Measurements from ENCODE around the gene SLC6A4. TPM values are rescaled to one million over a fixed set of nuclear protein-coding genes. Genes with fewer than 3 reads are reported as not detected.
"Not testable (repeated sequence)": the region's sequence is repeated elsewhere in the genome, so short reads cannot be mapped to it uniquely, and the experiment has no call there.

Gene SLC6A4
- total RNA-seq, 4 donors from 2014 or later: 0.11 to 0.50 (median 0.27) TPM

DNA sequence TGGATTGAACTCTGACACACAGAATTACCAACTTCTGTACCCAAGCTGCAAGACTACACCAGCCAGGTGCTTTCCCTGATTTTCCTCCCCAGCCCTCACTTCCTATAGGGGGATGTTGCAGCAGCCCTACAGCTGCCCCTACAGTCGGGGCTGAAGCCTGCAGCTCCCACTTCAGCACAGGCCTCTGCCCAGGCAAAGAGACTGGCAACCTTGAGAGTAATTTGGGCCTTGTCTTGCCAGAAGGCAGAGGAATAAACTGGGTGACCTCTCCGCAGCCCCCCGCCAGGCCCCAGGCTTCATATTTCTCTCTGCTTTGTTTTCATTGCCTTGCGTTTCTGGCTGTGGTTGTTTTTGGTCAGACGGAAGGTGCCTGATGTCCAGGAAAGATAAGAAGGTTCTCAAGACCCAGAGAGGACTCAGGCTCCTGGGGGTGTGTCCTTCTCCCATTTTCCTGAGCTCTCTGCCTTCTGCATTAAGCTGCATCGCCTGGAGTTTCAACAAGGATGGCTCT is 32.0 kb downstream of the SLC6A4 start:
- 77% methylated on average over 6 of the region's 6 CpGs for WGBS
- no peak overlapping the region for H3K4me3 ChIP-seq
- peaks cover 0 to 57% (median 0%) of the 10 kb centered on the region in 4 donors for H3K27me3 ChIP-seq
- no peaks in the 10 kb centered on the region for H3K4me1 ChIP-seq
- DNase-seq (ENCODE audit: extremely low spot score): no peak
- no peaks in the 10 kb centered on the region for H3K36me3 ChIP-seq
- intact Hi-C loops (cut with DNase I): no loop called here
- no peak overlapping the region for H3K27ac ChIP-seq (replicated peaks in 1 of 4)
- no peaks in the 10 kb centered on the region for H3K9me3 ChIP-seq
- TF ChIP-seq POLR2A (IDR thresholded peaks at IDR 0.05; ENCODE audit: low read depth) (no peak), POLR2AphosphoS5 (IDR thresholded peaks at IDR 0.05) (no peak)

DNA sequence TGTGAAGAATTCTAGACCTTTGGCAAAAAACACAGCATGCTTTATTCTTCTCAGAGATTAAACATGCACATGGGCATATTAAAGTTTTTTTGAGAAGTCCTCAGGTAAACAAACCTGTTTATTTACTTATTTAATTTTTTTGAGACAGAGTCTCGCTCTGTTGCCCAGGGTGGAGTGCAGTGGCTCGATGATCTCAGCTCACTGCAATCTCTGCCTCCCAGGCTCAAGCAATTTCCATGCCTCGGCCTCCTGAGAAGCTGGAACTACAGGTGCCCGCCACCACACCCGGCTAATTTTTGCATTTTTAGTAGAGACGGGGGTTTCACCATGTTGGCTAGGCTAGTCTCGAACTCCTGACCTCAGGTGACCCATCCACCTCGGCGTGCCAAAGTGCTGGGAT is 34.8 kb downstream of the SLC6A4 start:
- H3K36me3 ChIP-seq; DNase-seq (ENCODE audit: extremely low spot score); intact Hi-C loops (cut with DNase I); H3K4me1 ChIP-seq; H3K9me3 ChIP-seq; H3K27ac ChIP-seq (replicated peaks in 1 of 4); H3K4me3 ChIP-seq: not testable (repeated sequence)
- peaks cover 0 to 49% (median 0%) of the 10 kb centered on the region in 4 donors for H3K27me3 ChIP-seq
- WGBS: 89% methylated on average over 8 of the region's 9 CpGs

GRCh38 chr17:30200106-30200505 is 35.4 kb downstream of the SLC6A4 start:
- peaks cover 0 to 45% (median 0%) of the 10 kb centered on the region in 4 donors for H3K27me3 ChIP-seq
- H3K27ac ChIP-seq (replicated peaks in 1 of 4): no peak overlapping the region
- no peak for DNase-seq (ENCODE audit: extremely low spot score)
- intact Hi-C loops (cut with DNase I): no loop called here
- H3K9me3 ChIP-seq: no peaks in the 10 kb centered on the region
- H3K36me3 ChIP-seq: no peaks in the 10 kb centered on the region
- WGBS: 87% methylated on average over 10 of the region's 10 CpGs
- TF ChIP-seq POLR2A (IDR thresholded peaks at IDR 0.05; ENCODE audit: low read depth) (no peak), POLR2AphosphoS5 (IDR thresholded peaks at IDR 0.05) (no peak)
- no peak overlapping the region for H3K4me3 ChIP-seq
- H3K4me1 ChIP-seq: no peaks in the 10 kb centered on the region

- Histone ChIP-seq H3K9me3 (no peaks in the 10 kb centered on the region), H3K4me3 (no peak overlapping the region), H3K36me3 (no peaks in the 10 kb centered on the region), H3K4me1 (no peaks in the 10 kb centered on the region), H3K27me3 (peaks cover 0 to 42% (median 0%) of the 10 kb centered on the region in 4 donors), H3K27ac (replicated peaks in 1 of 4) (no peak overlapping the region)
- no peak for DNase-seq (ENCODE audit: extremely low spot score)
- intact Hi-C loops (cut with DNase I): no loop called here
- TF ChIP-seq EP300 (IDR thresholded peaks at IDR 0.05): no peak
- no peak for TF ChIP-seq POLR2A (IDR thresholded peaks at IDR 0.05; ENCODE audit: low read depth)
- no peak for TF ChIP-seq POLR2AphosphoS5 (IDR thresholded peaks at IDR 0.05)
- TF ChIP-seq, protein P1, sequence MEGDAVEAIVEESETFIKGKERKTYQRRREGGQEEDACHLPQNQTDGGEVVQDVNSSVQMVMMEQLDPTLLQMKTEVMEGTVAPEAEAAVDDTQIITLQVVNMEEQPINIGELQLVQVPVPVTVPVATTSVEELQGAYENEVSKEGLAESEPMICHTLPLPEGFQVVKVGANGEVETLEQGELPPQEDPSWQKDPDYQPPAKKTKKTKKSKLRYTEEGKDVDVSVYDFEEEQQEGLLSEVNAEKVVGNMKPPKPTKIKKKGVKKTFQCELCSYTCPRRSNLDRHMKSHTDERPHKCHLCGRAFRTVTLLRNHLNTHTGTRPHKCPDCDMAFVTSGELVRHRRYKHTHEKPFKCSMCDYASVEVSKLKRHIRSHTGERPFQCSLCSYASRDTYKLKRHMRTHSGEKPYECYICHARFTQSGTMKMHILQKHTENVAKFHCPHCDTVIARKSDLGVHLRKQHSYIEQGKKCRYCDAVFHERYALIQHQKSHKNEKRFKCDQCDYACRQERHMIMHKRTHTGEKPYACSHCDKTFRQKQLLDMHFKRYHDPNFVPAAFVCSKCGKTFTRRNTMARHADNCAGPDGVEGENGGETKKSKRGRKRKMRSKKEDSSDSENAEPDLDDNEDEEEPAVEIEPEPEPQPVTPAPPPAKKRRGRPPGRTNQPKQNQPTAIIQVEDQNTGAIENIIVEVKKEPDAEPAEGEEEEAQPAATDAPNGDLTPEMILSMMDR (IDR thresholded peaks at IDR 0.05): no peak
- whole genome bisulfite sequencing: 82% methylated on average over 5 of the region's 5 CpGs
Measured at GRCh38 chr17:30199600-30199999, 35.9 kb downstream of the SLC6A4 start.

DNA sequence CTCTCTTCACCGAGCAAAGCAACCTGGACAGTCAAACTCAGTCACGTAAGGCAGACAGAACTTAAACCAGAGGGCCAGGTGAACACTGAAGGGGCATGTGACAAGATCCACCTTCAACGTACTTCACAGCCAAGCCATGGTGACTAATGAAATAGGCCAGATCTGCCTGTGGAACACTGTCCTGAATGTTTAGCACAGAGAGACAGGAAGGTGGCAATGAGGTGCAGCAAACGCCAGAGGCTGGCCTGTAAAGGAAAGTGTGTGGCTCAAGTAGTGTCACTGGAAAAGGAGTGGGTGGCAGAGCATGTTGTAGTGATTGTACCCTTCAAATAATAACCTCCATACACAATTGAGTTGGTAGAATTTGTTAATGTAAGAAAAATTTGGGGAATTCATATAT is 38.1 kb downstream of the SLC6A4 start:
- Histone ChIP-seq H3K4me1 (no peaks in the 10 kb centered on the region), H3K4me3 (no peak overlapping the region), H3K27ac (replicated peaks in 1 of 4) (no peak overlapping the region), H3K36me3 (no peaks in the 10 kb centered on the region), H3K27me3 (peaks cover 0 to 25% (median 0%) of the 10 kb centered on the region in 4 donors), H3K9me3 (no peaks in the 10 kb centered on the region)
- intact Hi-C loops (cut with DNase I): no loop called here
- 77% methylated on average over 4 of the region's 4 CpGs for WGBS
- no peak for DNase-seq (ENCODE audit: extremely low spot score)
- TF ChIP-seq POLR2A (IDR thresholded peaks at IDR 0.05; ENCODE audit: low read depth) (no peak), POLR2AphosphoS5 (IDR thresholded peaks at IDR 0.05) (no peak), EP300 (IDR thresholded peaks at IDR 0.05) (no peak)
- TF ChIP-seq, protein P1 (IDR thresholded peaks at IDR 0.05): no peak

- no peak for DNase-seq (ENCODE audit: extremely low spot score)
- 73% methylated on average over 3 of the region's 3 CpGs for WGBS
- peaks cover 0 to 17% (median 0%) of the 10 kb centered on the region in 4 donors for H3K27me3 ChIP-seq
- no peak overlapping the region for H3K4me3 ChIP-seq
- intact Hi-C loops (cut with DNase I): no loop called here
- H3K27ac ChIP-seq (replicated peaks in 1 of 4): no peak overlapping the region
- no peaks in the 10 kb centered on the region for H3K4me1 ChIP-seq
- no peaks in the 10 kb centered on the region for H3K36me3 ChIP-seq
- TF ChIP-seq, protein P1 (IDR thresholded peaks at IDR 0.05): no peak
- TF ChIP-seq POLR2A (IDR thresholded peaks at IDR 0.05; ENCODE audit: low read depth) (no peak), POLR2AphosphoS5 (IDR thresholded peaks at IDR 0.05) (no peak), EP300 (IDR thresholded peaks at IDR 0.05) (no peak)
- no peaks in the 10 kb centered on the region for H3K9me3 ChIP-seq
Measured at GRCh38 chr17:30196504-30196903, 39.0 kb downstream of the SLC6A4 start.
